Omental fat pad (tissue), 4 donors: Measurements from ENCODE around the gene KDM5A. TPM values are rescaled to one million over a fixed set of nuclear protein-coding genes. Genes with fewer than 3 reads are reported as not detected.

Experiments
- ATAC-seq: fragments of 150-250 bp; one replicate; pipeline ENCODE4 v1.9.1; 2016; ENCODE audit warnings: mild to moderate bottlenecking, moderate library complexity; ENCODE audit not compliant: low FRiP score
- DNase-seq: peaks from one replicate; pipeline ENCODE4 v3.0.0-alpha.2; 2019; ENCODE audit warnings: low spot score
- CTCF ChIP-seq, 3 donors: fragments of 450-650 bp; IDR thresholded peaks; one replicate each; pipeline ENCODE4 v1.5.1; 2016 to 2017; ENCODE audit warnings: antibody characterized with exemption in 3 of 3, mild to moderate bottlenecking in 3 of 3, moderate library complexity in 2 of 3
- total RNA-seq, 4 donors: library from RNA; depleted of rRNA; stranded (reverse); fragments of >200 nt; gene quantifications; one replicate each; pipeline ENCODE4 v1.1.0, GENCODE V29; 2016

Gene KDM5A
- total RNA-seq, 4 donors from 2014 or later, result 48.0 to 86.2 (median 49.9) TPM

GRCh38 chr12:233615-233968 is 155.5 kb downstream of the KDM5A start:
- TF ChIP-seq CTCF (IDR thresholded peaks at IDR 0.05), result no peak
- no peak for ATAC-seq
- DNase-seq, result no peak

- ATAC-seq, result no peak
- no peak for TF ChIP-seq CTCF (IDR thresholded peaks at IDR 0.05)
- DNase-seq, result no peak
Observed at GRCh38 chr12:232731-233614, 156.1 kb downstream of the KDM5A start.

GRCh38 chr12:230925-231671 is 158.0 kb downstream of the KDM5A start:
- no peak for ATAC-seq
- no peak for DNase-seq
- no peak for TF ChIP-seq CTCF (IDR thresholded peaks at IDR 0.05)

Other genes with a start within 250 kb of the KDM5A start
- 1 to 10 TPM in 3 of 4 donors, under 1 TPM in 1; 0.46 to 7.0 (median 2.1) TPM for gene SLC6A12, start 175.2 kb downstream of the KDM5A start, total RNA-seq
- gene SLC6A13, start 126.5 kb downstream of the KDM5A start, total RNA-seq, result under 1 TPM in 2 of 4 donors, not detected in 2; 0.84 to 0.88 TPM
- 1 to 10 TPM; 4.2 to 9.6 (median 5.5) TPM for gene CCDC77, start 12.3 kb upstream of the KDM5A start, total RNA-seq
- gene B4GALNT3, start 70.6 kb upstream of the KDM5A start, total RNA-seq, result under 1 TPM in 3 of 4 donors, not detected in 1; 0.13 to 0.60 (median 0.28) TPM